Loucy (cell line): ENCODE results near the gene SERGEF.

Experiments
- H2AFZ ChIP-seq: fragments of 200-600 bp; sonication (generic); 2 replicates; pipeline ENCODE4 v1.6.0; 2016; ENCODE audit warnings: antibody characterized with exemption, mild to moderate bottlenecking, low read length, moderate library complexity
- H3F3A ChIP-seq: fragments of 200-600 bp; 2 replicates; pipeline ENCODE4 v1.6.0; 2016; ENCODE audit warnings: antibody characterized with exemption, low read depth, mild to moderate bottlenecking
- H3K27me3 ChIP-seq: fragments of 200-600 bp; sonication (generic); 2 replicates; pipeline ENCODE4 v1.6.1; 2014; ENCODE audit warnings: low read length, mild to moderate bottlenecking; ENCODE audit not compliant: insufficient read depth, poor library complexity, severe bottlenecking
- H3K36me3 ChIP-seq: fragments of 200-600 bp; sonication (generic); 2 replicates; pipeline ENCODE4 v1.6.1; 2016; ENCODE audit warnings: low read length; ENCODE audit not compliant: insufficient read depth
- H3K4me1 ChIP-seq: fragments of 200-600 bp; sonication (generic); 2 replicates; pipeline ENCODE4 v1.5.1; 2014; ENCODE audit warnings: low read length, mild to moderate bottlenecking; ENCODE audit not compliant: insufficient read depth, poor library complexity, severe bottlenecking
- H3K4me2 ChIP-seq: fragments of 200-600 bp; sonication (generic); 2 replicates; pipeline ENCODE4 v1.6.0; 2014; ENCODE audit warnings: antibody characterized with exemption, low read length, low read depth, mild to moderate bottlenecking; ENCODE audit not compliant: poor library complexity, severe bottlenecking
- H3K4me3 ChIP-seq: fragments of 200-600 bp; sonication (generic); 2 replicates; pipeline ENCODE4 v1.5.1; 2014; ENCODE audit warnings: low read length, mild to moderate bottlenecking, mixed read lengths; ENCODE audit not compliant: poor library complexity, severe bottlenecking
- H3K79me2 ChIP-seq: fragments of 200-600 bp; sonication (generic); 2 replicates; pipeline ENCODE4 v1.6.1; 2014; ENCODE audit warnings: low read length; ENCODE audit not compliant: insufficient read depth
- H3K9ac ChIP-seq: fragments of 200-600 bp; sonication (generic); 2 replicates; pipeline ENCODE4 v1.6.0; 2014; ENCODE audit warnings: mild to moderate bottlenecking, low read depth, low read length, moderate library complexity; ENCODE audit not compliant: poor library complexity, severe bottlenecking
- H3K9me2 ChIP-seq: fragments of 200-600 bp; sonication (generic); replicated peaks from 2 replicates; pipeline ENCODE4 v1.6.1; 2016; ENCODE audit warnings: low read depth, low read length, mixed read lengths
- H3K9me3 ChIP-seq: fragments of 200-600 bp; sonication (generic); 2 replicates; pipeline ENCODE4 v1.6.1; 2014; ENCODE audit warnings: mild to moderate bottlenecking, antibody characterized with exemption, low read length, low read depth; ENCODE audit not compliant: insufficient read depth
- H4K20me1 ChIP-seq: fragments of 200-600 bp; sonication (generic); 2 replicates; pipeline ENCODE4 v1.6.0; 2014; ENCODE audit warnings: antibody characterized with exemption, low read length, mild to moderate bottlenecking; ENCODE audit not compliant: insufficient read depth, poor library complexity, severe bottlenecking
- EZH2phosphoT487 ChIP-seq: fragments of 200-600 bp; IDR thresholded peaks from 2 replicates; pipeline ENCODE4 v1.6.1; 2018; ENCODE audit warnings: antibody characterized with exemption, mild to moderate bottlenecking, moderate library complexity, borderline replicate concordance
- TF ChIP-seq, protein P1 (sequence below): fragments of 200-600 bp; sonication (generic); conservative IDR thresholded peaks from 2 replicates; pipeline ENCODE4 v1.5.1; 2014; ENCODE audit warnings: mild to moderate bottlenecking, antibody characterized with exemption, low read length

The SERGEF gene

DNA sequence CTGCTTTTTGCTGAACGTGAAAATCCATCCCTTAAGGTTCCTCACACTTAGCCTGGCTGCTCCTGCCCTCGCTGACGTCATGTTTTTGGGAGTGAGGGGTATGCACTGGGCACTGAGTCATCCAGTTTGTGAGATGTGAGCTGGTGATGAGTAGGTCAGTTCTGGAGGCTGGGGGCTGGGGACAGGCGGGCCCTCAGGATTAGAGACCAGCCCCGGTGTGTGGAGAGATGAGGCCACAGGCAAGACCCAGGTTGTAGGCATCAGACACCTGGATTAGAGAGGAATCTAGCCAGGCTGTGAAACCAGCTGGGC, 269.1 kb downstream of the SERGEF start:
- H3K9me3 ChIP-seq, result no peaks in the 10 kb centered on the region
- TF ChIP-seq, protein P1, sequence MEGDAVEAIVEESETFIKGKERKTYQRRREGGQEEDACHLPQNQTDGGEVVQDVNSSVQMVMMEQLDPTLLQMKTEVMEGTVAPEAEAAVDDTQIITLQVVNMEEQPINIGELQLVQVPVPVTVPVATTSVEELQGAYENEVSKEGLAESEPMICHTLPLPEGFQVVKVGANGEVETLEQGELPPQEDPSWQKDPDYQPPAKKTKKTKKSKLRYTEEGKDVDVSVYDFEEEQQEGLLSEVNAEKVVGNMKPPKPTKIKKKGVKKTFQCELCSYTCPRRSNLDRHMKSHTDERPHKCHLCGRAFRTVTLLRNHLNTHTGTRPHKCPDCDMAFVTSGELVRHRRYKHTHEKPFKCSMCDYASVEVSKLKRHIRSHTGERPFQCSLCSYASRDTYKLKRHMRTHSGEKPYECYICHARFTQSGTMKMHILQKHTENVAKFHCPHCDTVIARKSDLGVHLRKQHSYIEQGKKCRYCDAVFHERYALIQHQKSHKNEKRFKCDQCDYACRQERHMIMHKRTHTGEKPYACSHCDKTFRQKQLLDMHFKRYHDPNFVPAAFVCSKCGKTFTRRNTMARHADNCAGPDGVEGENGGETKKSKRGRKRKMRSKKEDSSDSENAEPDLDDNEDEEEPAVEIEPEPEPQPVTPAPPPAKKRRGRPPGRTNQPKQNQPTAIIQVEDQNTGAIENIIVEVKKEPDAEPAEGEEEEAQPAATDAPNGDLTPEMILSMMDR, result no peak
- no peak for TF ChIP-seq EZH2phosphoT487
- H3K9ac ChIP-seq, result no peak overlapping the region
- H3K36me3 ChIP-seq, result no peaks in the 10 kb centered on the region
- no peaks in the 10 kb centered on the region for H4K20me1 ChIP-seq
- no peak overlapping the region for H2AFZ ChIP-seq
- H3K4me1 ChIP-seq, result no peaks in the 10 kb centered on the region
- H3K79me2 ChIP-seq, result no peaks in the 10 kb centered on the region
- no peak overlapping the region for H3K4me3 ChIP-seq
- H3F3A ChIP-seq, result no peaks in the 10 kb centered on the region
- H3K27me3 ChIP-seq, result no peaks in the 10 kb centered on the region
- no peaks in the 10 kb centered on the region for H3K9me2 ChIP-seq
- no peak overlapping the region for H3K4me2 ChIP-seq

DNA sequence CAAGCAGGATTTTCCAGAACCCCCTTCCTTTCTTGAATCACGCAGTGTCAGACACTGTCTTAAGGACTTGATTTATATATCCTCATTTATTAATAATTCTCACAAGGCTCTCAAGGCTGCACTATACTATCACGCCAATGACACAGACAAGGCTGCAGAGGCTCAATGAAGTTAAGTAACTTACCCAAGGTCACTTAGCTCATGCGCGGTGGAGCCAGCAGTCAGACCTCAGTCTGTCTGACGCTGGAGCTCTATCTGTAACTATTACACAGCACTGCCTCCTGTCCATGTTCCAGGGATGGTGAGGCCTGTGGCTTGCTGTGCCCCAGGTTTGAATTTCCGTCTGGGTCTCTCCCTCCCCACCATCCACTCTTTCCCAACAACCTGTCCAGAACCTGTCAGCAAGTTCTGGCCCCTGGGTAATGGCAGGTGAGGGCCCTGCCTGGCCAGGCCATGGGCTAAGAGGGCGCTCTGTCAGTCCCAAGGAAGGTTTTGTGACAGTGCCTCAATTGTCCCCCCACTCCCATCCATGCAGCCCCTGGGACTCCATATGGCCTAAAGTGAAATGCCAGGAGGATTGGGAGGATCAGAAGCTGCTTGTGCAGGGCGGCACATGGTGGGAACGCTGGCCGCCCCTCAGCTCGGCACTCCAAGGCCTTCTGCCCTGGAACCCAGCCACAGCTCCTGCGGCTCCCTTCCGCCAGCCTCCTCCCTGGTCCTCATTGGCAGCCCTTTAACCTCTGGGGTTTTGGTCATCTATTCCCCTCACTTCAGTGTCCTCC, 269.6 kb downstream of the SERGEF start:
- TF ChIP-seq EZH2phosphoT487, result no peak
- TF ChIP-seq, protein P1, result no peak
- Histone ChIP-seq H2AFZ (no peak overlapping the region), H3K9ac (no peak overlapping the region), H3K36me3 (no peaks in the 10 kb centered on the region), H3K79me2 (no peaks in the 10 kb centered on the region), H3K4me2 (no peak overlapping the region), H3K27me3 (no peaks in the 10 kb centered on the region), H3K9me3 (no peaks in the 10 kb centered on the region), H4K20me1 (no peaks in the 10 kb centered on the region), H3K9me2 (no peaks in the 10 kb centered on the region), H3K4me3 (no peak overlapping the region), H3F3A (no peaks in the 10 kb centered on the region), H3K4me1 (no peaks in the 10 kb centered on the region)

DNA sequence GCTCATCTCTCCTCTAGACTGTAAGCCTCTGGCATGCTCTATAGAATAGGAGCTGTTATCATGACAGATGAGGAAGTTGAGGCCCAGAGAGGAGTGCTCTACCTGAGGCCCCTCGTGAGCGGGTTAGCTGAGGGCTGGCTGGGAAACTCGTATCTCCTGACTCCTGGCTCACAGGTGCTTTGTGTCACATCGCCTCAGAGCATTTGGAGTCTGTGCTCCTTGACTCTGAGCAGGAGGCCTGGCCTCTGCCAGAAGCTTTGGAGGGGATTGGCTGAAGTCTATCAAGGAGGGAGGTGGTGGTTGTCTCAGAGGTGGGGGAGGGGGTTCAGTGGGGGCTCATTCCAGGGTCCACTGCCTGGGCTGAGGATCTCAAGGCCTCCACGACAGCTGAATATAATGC, 270.8 kb downstream of the SERGEF start:
- no peak overlapping the region for H2AFZ ChIP-seq
- H3K4me3 ChIP-seq, result no peak overlapping the region
- H3K79me2 ChIP-seq, result no peaks in the 10 kb centered on the region
- no peaks in the 10 kb centered on the region for H3K4me1 ChIP-seq
- no peaks in the 10 kb centered on the region for H3K27me3 ChIP-seq
- no peaks in the 10 kb centered on the region for H3F3A ChIP-seq
- H3K9me2 ChIP-seq, result no peaks in the 10 kb centered on the region
- H3K9me3 ChIP-seq, result no peaks in the 10 kb centered on the region
- TF ChIP-seq EZH2phosphoT487, result no peak
- TF ChIP-seq, protein P1, result no peak
- no peak overlapping the region for H3K9ac ChIP-seq
- H3K4me2 ChIP-seq, result no peak overlapping the region
- H3K36me3 ChIP-seq, result no peaks in the 10 kb centered on the region
- H4K20me1 ChIP-seq, result no peaks in the 10 kb centered on the region
